Common myeloid progenitor, CD34-positive (primary cell): ENCODE data around the gene CCR3.
"Not testable (repeated sequence)": the region's sequence is repeated elsewhere in the genome, so short reads cannot be mapped to it uniquely, and the experiment has no call there.

Experiments
- CTCF ChIA-PET: fragments of 350-600 bp; sonication (Branson Sonifier 250); formaldehyde crosslinking; loops from one replicate; lab custom pipeline; 2021; ENCODE audit warnings: antibody characterized with exemption; lab: Charles Lee
- POLR2A ChIA-PET: fragments of 350-600 bp; sonication (Branson Sonifier 250); formaldehyde crosslinking; loops from one replicate; lab custom pipeline; 2021; ENCODE audit warnings: antibody characterized with exemption; lab: Charles Lee
- DNase-seq, 3 donors: peaks; one replicate each; pipeline versions ENCODE4 v3.0.0 to v3.0.0-alpha.2; 2013
- H3K27ac ChIP-seq, 2 experiments: 1 replicate in 1 of 2; 2 replicates in 1 of 2; pipeline ENCODE4 v1.7.0; 2013; ENCODE audit warnings: inconsistent platforms in 2 of 2, low read length in 2 of 2, mild to moderate bottlenecking in 2 of 2, low read depth in 1 of 2, moderate library complexity in 1 of 2; ENCODE audit not compliant: severe bottlenecking in 2 of 2, insufficient read depth in 1 of 2, poor library complexity in 1 of 2
- H3K27me3 ChIP-seq, 5 experiments: replicated peaks in 2 of 5; 1 replicate in 3 of 5; 2 replicates in 2 of 5; pipeline versions ENCODE4 v1.6.1 to v1.7.0; 2013; ENCODE audit warnings: low read length in 4 of 5, mild to moderate bottlenecking in 2 of 5, moderate library complexity in 2 of 5, inconsistent platforms in 1 of 5; ENCODE audit not compliant: insufficient read depth in 5 of 5, control insufficient read depth in 4 of 5
- H3K36me3 ChIP-seq, 4 experiments: 1 replicate in 2 of 4; 2 replicates in 2 of 4; pipeline versions ENCODE4 v1.6.1 to v1.7.0; 2013; ENCODE audit warnings: low read length in 3 of 4, control low read depth in 1 of 4, mild to moderate bottlenecking in 1 of 4; ENCODE audit not compliant: control insufficient read depth in 4 of 4, insufficient read depth in 4 of 4
- H3K4me1 ChIP-seq, 4 experiments: 1 replicate in 3 of 4; 2 replicates in 1 of 4; pipeline versions ENCODE4 v1.6.1 to v1.7.1; 2013; ENCODE audit warnings: low read length in 3 of 4, mild to moderate bottlenecking in 3 of 4, control low read depth in 1 of 4, inconsistent platforms in 1 of 4, moderate library complexity in 1 of 4; ENCODE audit not compliant: control insufficient read depth in 4 of 4, insufficient read depth in 4 of 4; ENCODE audit errors: control extremely low read depth in 1 of 4
- H3K4me3 ChIP-seq, 7 experiments: 1 replicate in 4 of 7; 2 replicates in 3 of 7; pipeline versions ENCODE4 v1.5.1 to v1.7.0; 2013; ENCODE audit warnings: mild to moderate bottlenecking in 7 of 7, low read length in 6 of 7, moderate library complexity in 6 of 7, inconsistent platforms in 2 of 7, low read depth in 2 of 7, control low read depth in 1 of 7; ENCODE audit not compliant: insufficient read depth in 4 of 7, control insufficient read depth in 1 of 7; ENCODE audit errors: extremely low read depth in 1 of 7
- H3K9me3 ChIP-seq, 5 experiments: 1 replicate in 4 of 5; 2 replicates in 1 of 5; pipeline versions ENCODE4 v1.6.1 to v1.7.1; 2013; ENCODE audit warnings: low read length in 4 of 5, mild to moderate bottlenecking in 2 of 5, inconsistent platforms in 1 of 5, low read depth in 1 of 5, moderate library complexity in 1 of 5; ENCODE audit not compliant: control insufficient read depth in 4 of 5, insufficient read depth in 2 of 5; ENCODE audit errors: control extremely low read depth in 1 of 5
- WGBS: methylation state at CpG from one replicate; pipeline ENCODE4 v1.1.5; 2013; ENCODE audit not compliant: insufficient coverage; 5-methylcytosine and 5-hydroxymethylcytosine counted together

Gene CCR3

DNA sequence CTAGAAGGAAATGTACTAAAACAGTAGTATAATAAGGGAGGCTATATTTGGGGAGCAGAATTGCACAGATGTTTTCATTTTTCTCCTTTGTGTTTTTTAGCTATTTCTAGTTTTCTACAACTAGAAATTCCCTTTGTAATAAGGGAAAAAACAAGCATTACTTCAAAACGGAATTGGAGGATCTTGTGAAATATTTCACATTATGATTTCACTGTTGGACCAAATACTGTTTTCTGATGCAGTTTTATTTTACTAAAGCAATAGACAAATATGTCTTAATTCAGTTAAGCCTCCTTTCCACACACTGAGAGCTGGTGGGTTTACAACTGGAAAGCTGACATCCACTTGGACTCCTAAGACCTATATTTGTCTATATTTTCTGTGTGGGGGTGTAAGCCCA is 41.5 kb upstream of the CCR3 start:
- H3K4me1 ChIP-seq = no peaks in the 10 kb centered on the region
- no peaks in the 10 kb centered on the region for H3K27me3 ChIP-seq
- WGBS = no CpG with 5 or more reads among the region's 1 CpG
- ChIA-PET CTCF (interaction anchor here (1.5 kb wide), 2 partner anchors 9 to 15 kb away, joined by 4 to 6 read pairs; no protein-coding TSS in a partner anchor), POLR2A (no interaction called here)
- H3K4me3 ChIP-seq = no peak overlapping the region
- H3K9me3 ChIP-seq = peaks cover 0 to 11% (median 0%) of the 10 kb centered on the region in 5 experiments
- H3K36me3 ChIP-seq = no peaks in the 10 kb centered on the region
- no peak overlapping the region for H3K27ac ChIP-seq
- no peak for DNase-seq

GRCh38 chr3:46202535-46202934 is 39.7 kb upstream of the CCR3 start:
- Histone ChIP-seq H3K27ac (no peak overlapping the region), H3K4me3 (no peak overlapping the region), H3K9me3 (peaks cover 0 to 3% (median 0%) of the 10 kb centered on the region in 5 experiments), H3K36me3 (no peaks in the 10 kb centered on the region), H3K27me3 (no peaks in the 10 kb centered on the region), H3K4me1 (no peaks in the 10 kb centered on the region)
- ChIA-PET POLR2A (no interaction called here), CTCF (no interaction called here)
- DNase-seq = no peak
- 92% methylated on average over 2 of the region's 4 CpGs for WGBS

GRCh38 chr3:46203681-46204080 is 38.6 kb upstream of the CCR3 start:
- peaks cover 4 to 11% (median 10%) of the 10 kb centered on the region in 4 experiments for H3K4me1 ChIP-seq
- POLR2A ChIA-PET = no interaction called here
- CTCF ChIA-PET = no interaction called here
- no peaks in the 10 kb centered on the region for H3K9me3 ChIP-seq
- H3K27ac ChIP-seq = no peak overlapping the region
- WGBS = 98% methylated on average over 11 of the region's 12 CpGs
- no peak overlapping the region for H3K4me3 ChIP-seq
- DNase-seq = no peak
- no peaks in the 10 kb centered on the region for H3K27me3 ChIP-seq
- no peaks in the 10 kb centered on the region for H3K36me3 ChIP-seq

GRCh38 chr3:46205286-46205960 is 36.8 kb upstream of the CCR3 start:
- WGBS = 80% methylated on average over 1 of the region's 2 CpGs
- CTCF ChIA-PET = interaction anchor here (1.0 to 6.0 kb wide), 3 partner anchors 11 to 167 kb away, joined by 3 to 47 read pairs (median 4); no protein-coding TSS in a partner anchor
- H3K27ac ChIP-seq = no peak overlapping the region

GRCh38 chr3:46206282-46207015 is 35.8 kb upstream of the CCR3 start:
- H3K27me3 ChIP-seq = no peaks in the 10 kb centered on the region
- H3K27ac ChIP-seq = no peak overlapping the region
- POLR2A ChIA-PET = no interaction called here
- H3K4me3 ChIP-seq = no peak overlapping the region
- H3K4me1 ChIP-seq = peaks cover 10 to 26% (median 19%) of the 10 kb centered on the region in 4 experiments
- DNase-seq = no peak
- no peaks in the 10 kb centered on the region for H3K9me3 ChIP-seq
- no peaks in the 10 kb centered on the region for H3K36me3 ChIP-seq
- CTCF ChIA-PET = interaction anchor here (4.1 to 6.0 kb wide), 2 partner anchors 117 to 122 kb away, joined by 27 to 47 read pairs; no protein-coding TSS in a partner anchor
- 99% methylated on average over 6 of the region's 6 CpGs for WGBS

More at GRCh38 chr3:46205286-46205960, 36.8 kb upstream of the CCR3 start:
- H3K4me3 ChIP-seq = peak overlapping the region in 1 of 7 experiments; percentile 16
- H3K36me3 ChIP-seq = no peaks in the 10 kb centered on the region
- POLR2A ChIA-PET = no interaction called here
- no peaks in the 10 kb centered on the region for H3K27me3 ChIP-seq
- DNase-seq = no peak
- H3K4me1 ChIP-seq = peaks cover 10 to 26% (median 19%) of the 10 kb centered on the region in 4 experiments
- H3K9me3 ChIP-seq = no peaks in the 10 kb centered on the region

GRCh38 chr3:46207514-46207913 is 34.7 kb upstream of the CCR3 start:
- not testable (repeated sequence) for H3K36me3 ChIP-seq, H3K27me3 ChIP-seq, DNase-seq, H3K9me3 ChIP-seq, H3K27ac ChIP-seq
- ChIA-PET POLR2A (interaction anchor here (1.2 kb wide), 1 partner anchor 170 kb away, joined by 3 read pairs; no protein-coding TSS in a partner anchor), CTCF (interaction anchor here (0.6 to 6.0 kb wide), 18 partner anchors 9 to 268 kb away, joined by 3 to 51 read pairs (median 4); partner anchors contain the start of gene CCR5)
- H3K4me1 ChIP-seq = peaks cover 10 to 27% (median 20%) of the 10 kb centered on the region in 4 experiments
- peak overlapping the region in 1 of 7 experiments; percentile 46 for H3K4me3 ChIP-seq
- 90% methylated on average over 6 of the region's 6 CpGs for WGBS
